Heart right ventricle (tissue), 16 donors: ENCODE results near the gene WFIKKN2. TPM values are rescaled to one million over a fixed set of nuclear protein-coding genes. Genes with fewer than 3 reads are reported as not detected.

Source experiments
- ATAC-seq, 8 donors: fragments of 200-7000 bp; cut with Tn5 transposase; one replicate each; pipeline ENCODE4 v1.9.1; 2020; ENCODE audit warnings: mild to moderate bottlenecking in 8 of 8, moderate library complexity in 8 of 8, moderate number of reproducible peaks in 1 of 8
- DNase-seq, 2 donors: peaks; one replicate each; pipeline ENCODE4 v3.0.0-alpha.2; 2020
- H3K27ac ChIP-seq, 10 donors: fragments of 200-600 bp; sonication (generic) in 2 of 10; one replicate each; pipeline versions ENCODE4 v1.5.0 to v1.8.0; 2020 to 2022; ENCODE audit warnings: mild to moderate bottlenecking in 3 of 10
- H3K27me3 ChIP-seq, 7 donors: fragments of 200-600 bp; one replicate each; pipeline ENCODE4 v1.8.0; 2021 to 2022; ENCODE audit warnings: mild to moderate bottlenecking in 2 of 7
- H3K36me3 ChIP-seq, 9 donors: fragments of 200-600 bp; sonication (generic) in 1 of 9; one replicate each; pipeline versions ENCODE4 v1.5.0 to v1.8.0; 2020 to 2022; ENCODE audit warnings: mild to moderate bottlenecking in 2 of 9
- H3K4me1 ChIP-seq, 9 donors: fragments of 200-600 bp; sonication (generic) in 1 of 9; one replicate each; pipeline versions ENCODE4 v1.5.0 to v1.8.0; 2020 to 2022; ENCODE audit warnings: mild to moderate bottlenecking in 4 of 9
- H3K4me3 ChIP-seq, 10 donors: fragments of 200-600 bp; sonication (generic) in 2 of 10; one replicate each; pipeline versions ENCODE4 v1.5.0 to v1.8.0; 2020 to 2022; ENCODE audit warnings: mild to moderate bottlenecking in 7 of 10, moderate library complexity in 2 of 10
- H3K9me3 ChIP-seq, 11 donors: fragments of 200-600 bp in 10 of 11; sonication (generic) in 2 of 11; one replicate each; pipeline versions ENCODE4 v1.5.0 to v1.8.0; 2013 to 2022; ENCODE audit warnings: mild to moderate bottlenecking in 2 of 11, control low read depth in 1 of 11, moderate library complexity in 1 of 11
- WGBS, 2 donors: extraction: QIAGEN DNeasy Blood & Tissue Kit; methylation state at CpG; one replicate each; pipeline ENCODE4 v1.1.7; 2013; ENCODE audit warnings: inconsistent platforms in 1 of 2; 5-methylcytosine and 5-hydroxymethylcytosine counted together
- intact Hi-C, 10 donors: fragments of 100-400 bp; cut with DNase I; formaldehyde crosslinking; loops; one replicate each; pipeline versions ENCODE4 v1.11.1 to v1.14.2; 2022
- polyA plus RNA-seq, 2 donors: library from polyadenylated mRNA; stranded (reverse); fragments of 200-250 nt; gene quantifications; one replicate each; pipeline ENCODE4 v1.2.3, GENCODE V29; 2013
- total RNA-seq, 10 donors: library from RNA; stranded (reverse); fragmentation: NEBNext Ultra II Directional in 3 of 10; extraction: Animal tissue kit (Norgen Biotek cat#: 25700) in 3 of 10; gene quantifications; one replicate each; pipeline versions ENCODE4 v1.2.1 to v1.2.4, GENCODE V29; 2021 to 2023
- TF ChIP-seq, protein P1 (sequence below), 9 donors: fragments of 200-600 bp; sonication (generic) in 2 of 9; IDR thresholded peaks; one replicate each; pipeline versions ENCODE4 v1.5.0 to v1.8.0; 2021 to 2022; ENCODE audit warnings: antibody characterized with exemption in 9 of 9, mild to moderate bottlenecking in 5 of 9, moderate library complexity in 1 of 9
- donor health status: Arrhythmogenic right ventricular cardiomyopathy.
- donor health status: ischemic (EF 13 %, LVEDD 7.1; RV severe dilation, severe dysfunction).
- donor health status: healthy with polysubstance abuse.
- donor health status: DM: no; HTN: yes; CAD: no.
- donor health status: DM: no; HTN: no; CAD: no.
- donor health status: ischemic (EF 25% LVEDD 6.9; RV normal size, moderate dysfunction).
- donor health status: ischemic (EF 25% LVEDD 5.7; RV mildly dilated, moderate dysfunction).
- donor health status: healthy.
- donor health status: DM: yes; HTN: yes; CAD: no.
- donor health status: Ischemic cardiomyopathy.
- donor health status: ischemic (EF 35%, LVEDD 5.7; RV mildly dilated, moderate dysfunction).
- donor health status: nonischemic (EF 11% LVEDD 7.7; RV severe dilation, severe dysfunction).
- donor health status: DM: yes; HTN: yes; CAD: no.
- donor health status: PGD.
- donor health status: ischemic (EF 29% LVEDD 5.4; RV normal size, mild dysfunction).
- donor health status: nonischemic (EF 23%, LVEDD 6.1; RV moderate dilation, normal function).

WFIKKN2 gene
- total and polyA plus RNA-seq, 12 donors: 0.10 to 1.7 (median 0.49) TPM

DNA sequence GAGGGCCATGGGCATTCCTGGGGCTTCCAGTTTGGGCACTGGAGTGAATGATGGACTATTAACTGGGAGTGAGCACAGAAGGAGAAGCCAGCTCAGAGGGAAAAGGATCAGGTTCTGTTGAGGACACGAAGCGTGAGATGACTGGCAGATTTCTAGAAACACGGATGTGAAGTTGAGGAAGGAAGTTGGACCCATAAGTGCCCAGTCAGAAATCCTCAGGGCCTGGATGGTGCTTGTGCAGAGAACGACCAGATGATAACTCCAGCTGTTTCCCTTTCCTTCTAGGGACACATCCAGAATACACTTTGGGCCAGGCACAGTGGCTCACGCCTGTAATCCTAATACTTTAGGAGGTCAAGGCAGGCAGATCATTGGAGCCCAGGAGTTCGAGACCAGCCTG, 44.8 kb upstream of the WFIKKN2 start:
- H3K4me1 ChIP-seq: peaks cover 0 to 15% (median 7%) of the 10 kb centered on the region in 9 donors
- no peaks in the 10 kb centered on the region for H3K36me3 ChIP-seq
- no peak overlapping the region for H3K27ac ChIP-seq
- intact Hi-C loops: no loop called here
- H3K9me3 ChIP-seq: no peaks in the 10 kb centered on the region
- no peak for DNase-seq
- no peaks in the 10 kb centered on the region for H3K27me3 ChIP-seq
- TF ChIP-seq, protein P1, sequence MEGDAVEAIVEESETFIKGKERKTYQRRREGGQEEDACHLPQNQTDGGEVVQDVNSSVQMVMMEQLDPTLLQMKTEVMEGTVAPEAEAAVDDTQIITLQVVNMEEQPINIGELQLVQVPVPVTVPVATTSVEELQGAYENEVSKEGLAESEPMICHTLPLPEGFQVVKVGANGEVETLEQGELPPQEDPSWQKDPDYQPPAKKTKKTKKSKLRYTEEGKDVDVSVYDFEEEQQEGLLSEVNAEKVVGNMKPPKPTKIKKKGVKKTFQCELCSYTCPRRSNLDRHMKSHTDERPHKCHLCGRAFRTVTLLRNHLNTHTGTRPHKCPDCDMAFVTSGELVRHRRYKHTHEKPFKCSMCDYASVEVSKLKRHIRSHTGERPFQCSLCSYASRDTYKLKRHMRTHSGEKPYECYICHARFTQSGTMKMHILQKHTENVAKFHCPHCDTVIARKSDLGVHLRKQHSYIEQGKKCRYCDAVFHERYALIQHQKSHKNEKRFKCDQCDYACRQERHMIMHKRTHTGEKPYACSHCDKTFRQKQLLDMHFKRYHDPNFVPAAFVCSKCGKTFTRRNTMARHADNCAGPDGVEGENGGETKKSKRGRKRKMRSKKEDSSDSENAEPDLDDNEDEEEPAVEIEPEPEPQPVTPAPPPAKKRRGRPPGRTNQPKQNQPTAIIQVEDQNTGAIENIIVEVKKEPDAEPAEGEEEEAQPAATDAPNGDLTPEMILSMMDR (IDR thresholded peaks at IDR 0.05): no peak
- ATAC-seq: peak in 3 of 8 donors; percentile 18 to 68 (median 40)
- WGBS, 2 donors: 60 to 65% methylated on average over 6 of the region's 6 CpGs
- H3K4me3 ChIP-seq: no peak overlapping the region

DNA sequence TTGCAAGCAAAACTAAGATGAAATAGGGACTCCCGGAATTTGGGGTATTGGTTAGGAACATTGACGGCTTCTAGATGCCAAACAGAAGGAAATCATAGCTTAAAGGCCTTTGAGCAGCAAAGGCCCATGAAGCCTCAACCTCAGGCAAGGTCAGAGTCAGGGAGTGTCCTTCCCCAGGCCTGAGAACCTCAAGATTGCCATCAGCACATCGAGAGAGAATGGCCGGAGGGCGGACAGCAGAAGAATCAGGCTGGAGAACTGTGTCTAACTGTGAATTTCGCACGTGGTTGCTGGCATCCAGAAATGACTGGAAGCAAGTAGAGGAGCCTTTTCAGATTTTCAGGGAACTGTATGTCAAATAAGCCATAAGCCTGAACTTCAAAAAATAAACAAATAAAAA, 43.3 kb upstream of the WFIKKN2 start:
- H3K27me3 ChIP-seq: no peaks in the 10 kb centered on the region
- DNase-seq (no peak), ATAC-seq (no peak)
- TF ChIP-seq, protein P1 (IDR thresholded peaks at IDR 0.05): no peak
- no peak overlapping the region for H3K4me3 ChIP-seq
- no peak overlapping the region for H3K27ac ChIP-seq
- no peaks in the 10 kb centered on the region for H3K36me3 ChIP-seq
- no peaks in the 10 kb centered on the region for H3K9me3 ChIP-seq
- intact Hi-C loops: no loop called here
- WGBS, 2 donors: 89 to 90% methylated on average over 7 of the region's 7 CpGs
- peaks cover 0 to 21% (median 2%) of the 10 kb centered on the region in 9 donors for H3K4me1 ChIP-seq

DNA sequence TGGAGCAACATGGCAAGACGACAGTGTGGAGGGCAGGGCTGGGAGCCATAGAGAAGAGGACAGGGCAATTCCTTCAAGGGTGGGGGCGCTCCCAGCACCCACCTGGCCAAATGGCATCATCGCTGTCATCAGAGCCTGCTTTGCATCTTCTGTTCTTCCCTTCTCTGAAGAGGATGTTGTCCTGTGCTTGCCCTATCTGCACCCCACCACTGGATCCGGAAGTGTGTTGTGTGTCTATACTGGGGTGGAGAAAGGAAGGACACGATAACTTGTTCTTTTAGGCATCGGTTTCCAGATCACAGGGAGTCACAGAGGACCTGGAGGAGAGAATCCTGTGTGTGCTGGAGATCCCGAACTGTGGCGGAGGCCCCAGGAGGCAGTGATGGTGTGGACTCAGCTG, 42.4 kb upstream of the WFIKKN2 start:
- Histone ChIP-seq H3K27ac (peak overlapping the region in 1 of 10 donors; percentile 8), H3K9me3 (no peaks in the 10 kb centered on the region), H3K4me1 (peaks cover 0 to 23% (median 4%) of the 10 kb centered on the region in 9 donors), H3K36me3 (no peaks in the 10 kb centered on the region), H3K4me3 (no peak overlapping the region), H3K27me3 (no peaks in the 10 kb centered on the region)
- 93% methylated on average over 8 of the region's 8 CpGs for WGBS, 2 donors
- intact Hi-C loops: no loop called here
- no peak for ATAC-seq
- TF ChIP-seq, protein P1 (IDR thresholded peaks at IDR 0.05): no peak
- DNase-seq: no peak

DNA sequence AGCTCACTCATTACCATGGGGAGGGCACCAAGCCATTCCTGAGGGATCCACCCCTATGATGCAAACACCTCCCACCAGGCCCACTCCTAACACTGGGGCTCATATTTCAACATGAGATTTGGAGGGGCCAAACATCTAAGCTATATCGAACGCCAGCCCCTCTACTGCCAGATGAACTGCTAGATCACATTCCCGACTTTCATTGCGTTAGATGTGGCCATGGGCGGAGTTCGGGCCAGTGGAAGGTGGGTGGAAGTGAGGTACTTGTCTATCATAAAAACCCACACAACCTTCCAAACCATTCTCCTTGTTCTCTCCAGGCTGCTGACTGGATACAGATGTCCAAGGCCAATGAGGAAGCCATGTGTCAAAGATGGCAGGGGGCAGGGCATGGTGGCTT, 41.0 kb upstream of the WFIKKN2 start:
- intact Hi-C loops: no loop called here
- Histone ChIP-seq H3K27me3 (no peaks in the 10 kb centered on the region), H3K9me3 (no peaks in the 10 kb centered on the region), H3K27ac (no peak overlapping the region), H3K36me3 (no peaks in the 10 kb centered on the region), H3K4me3 (no peak overlapping the region), H3K4me1 (peaks cover 0 to 23% (median 4%) of the 10 kb centered on the region in 9 donors)
- DNase-seq (no peak), ATAC-seq (no peak)
- WGBS, 2 donors: 88 to 94% methylated on average over 6 of the region's 6 CpGs
- TF ChIP-seq, protein P1 (IDR thresholded peaks at IDR 0.05): no peak
